ENCODE results near the gene TUBB1.

Gene TUBB1

DNA sequence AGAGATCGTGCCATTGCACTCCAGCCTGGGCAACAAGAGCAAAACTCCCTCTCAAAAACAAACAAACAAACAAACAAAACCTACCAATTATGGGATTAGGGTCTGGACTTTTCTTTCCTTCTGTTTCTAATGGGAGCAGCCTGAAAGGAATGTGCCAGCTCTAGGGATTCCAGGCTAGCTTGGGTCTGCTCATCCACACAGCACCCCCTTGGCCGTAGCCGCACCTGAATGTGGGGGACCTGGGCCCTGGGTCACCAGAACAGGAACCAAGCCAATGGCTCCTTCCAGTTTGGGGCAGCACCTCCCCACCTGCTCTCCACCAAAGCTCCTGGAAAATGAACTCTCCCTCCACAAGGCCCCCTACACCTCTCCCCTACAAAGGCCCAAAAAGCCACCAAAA is 18.9 kb upstream of the TUBB1 start:
- DNase-seq (ENCODE audit: low read depth), result no peak
- TF ChIP-seq, protein P1, sequence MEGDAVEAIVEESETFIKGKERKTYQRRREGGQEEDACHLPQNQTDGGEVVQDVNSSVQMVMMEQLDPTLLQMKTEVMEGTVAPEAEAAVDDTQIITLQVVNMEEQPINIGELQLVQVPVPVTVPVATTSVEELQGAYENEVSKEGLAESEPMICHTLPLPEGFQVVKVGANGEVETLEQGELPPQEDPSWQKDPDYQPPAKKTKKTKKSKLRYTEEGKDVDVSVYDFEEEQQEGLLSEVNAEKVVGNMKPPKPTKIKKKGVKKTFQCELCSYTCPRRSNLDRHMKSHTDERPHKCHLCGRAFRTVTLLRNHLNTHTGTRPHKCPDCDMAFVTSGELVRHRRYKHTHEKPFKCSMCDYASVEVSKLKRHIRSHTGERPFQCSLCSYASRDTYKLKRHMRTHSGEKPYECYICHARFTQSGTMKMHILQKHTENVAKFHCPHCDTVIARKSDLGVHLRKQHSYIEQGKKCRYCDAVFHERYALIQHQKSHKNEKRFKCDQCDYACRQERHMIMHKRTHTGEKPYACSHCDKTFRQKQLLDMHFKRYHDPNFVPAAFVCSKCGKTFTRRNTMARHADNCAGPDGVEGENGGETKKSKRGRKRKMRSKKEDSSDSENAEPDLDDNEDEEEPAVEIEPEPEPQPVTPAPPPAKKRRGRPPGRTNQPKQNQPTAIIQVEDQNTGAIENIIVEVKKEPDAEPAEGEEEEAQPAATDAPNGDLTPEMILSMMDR (IDR thresholded peaks at IDR 0.05; ENCODE audit: low read depth, low read length, missing control alignments), result no peak
- in situ Hi-C loops (cut with HindIII; ENCODE audit: low sequenced_read_pairs), result no loop called here
- no peak overlapping the region for H3K4me3 ChIP-seq (ENCODE audit: low read depth, low read length)

DNA sequence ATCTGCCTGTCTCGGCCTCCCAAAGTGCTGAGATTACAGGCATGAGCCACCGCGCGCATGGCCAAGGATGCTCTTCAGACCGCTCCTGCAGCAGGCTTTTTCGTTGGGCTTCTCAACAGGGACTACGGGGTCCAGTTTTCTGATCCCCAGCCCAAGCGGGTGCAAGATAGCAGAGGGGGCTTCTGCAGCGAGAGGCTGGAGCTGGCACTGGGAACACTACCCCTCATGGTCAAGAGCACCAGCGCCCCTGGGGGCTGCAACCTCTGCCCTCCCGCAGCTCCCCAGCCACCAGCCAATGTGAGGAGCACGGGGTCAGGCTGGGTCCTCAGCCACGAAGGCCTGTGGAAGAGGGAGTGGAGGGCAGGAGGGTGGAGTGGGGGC is 18.2 kb upstream of the TUBB1 start:
- no peak overlapping the region for H3K4me3 ChIP-seq (ENCODE audit: low read depth, low read length)
- TF ChIP-seq, protein P1 (IDR thresholded peaks at IDR 0.05; ENCODE audit: low read depth, low read length, missing control alignments), result no peak
- no peak for DNase-seq (ENCODE audit: low read depth)
- in situ Hi-C loops (cut with HindIII; ENCODE audit: low sequenced_read_pairs), result no loop called here

DNA sequence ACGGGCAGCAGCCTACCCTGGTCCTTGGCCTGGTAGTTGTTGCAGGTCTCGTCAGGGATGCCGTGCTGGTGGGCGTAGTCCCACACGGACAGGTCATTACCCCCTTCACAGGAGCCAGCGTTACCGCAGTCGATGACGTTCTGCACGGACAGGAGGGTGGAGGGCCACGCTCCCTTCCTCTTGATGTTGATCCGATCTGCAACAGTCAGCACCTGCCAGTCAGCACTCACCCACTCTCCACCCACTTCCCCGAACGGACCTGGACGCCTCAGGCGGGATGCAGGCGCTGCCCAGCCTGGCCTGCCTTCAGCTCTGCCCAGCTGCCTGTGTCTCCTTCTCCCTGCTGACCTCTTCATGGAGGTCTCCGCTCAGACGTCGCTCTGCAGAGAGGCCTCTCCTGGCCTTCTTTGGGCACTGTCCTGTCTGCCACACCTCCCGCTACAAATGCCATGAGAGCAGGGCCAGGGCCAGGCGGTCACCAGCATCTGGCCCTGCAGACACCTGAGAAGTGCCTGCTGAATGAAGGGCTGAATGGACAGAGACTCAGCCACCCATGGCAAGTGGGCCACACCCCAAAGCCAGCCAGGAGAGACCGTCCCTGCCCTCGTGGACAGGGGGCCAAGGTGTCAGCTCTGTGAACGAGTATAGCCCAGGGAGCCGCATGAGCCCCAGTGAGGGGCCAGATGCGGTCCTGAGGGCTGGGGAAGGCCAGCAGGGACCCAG is 17.6 kb upstream of the TUBB1 start:
- in situ Hi-C loops (cut with HindIII; ENCODE audit: low sequenced_read_pairs), result no loop called here
- H3K4me3 ChIP-seq (ENCODE audit: low read depth, low read length), result no peak overlapping the region
- no peak for DNase-seq (ENCODE audit: low read depth)
- TF ChIP-seq, protein P1 (IDR thresholded peaks at IDR 0.05; ENCODE audit: low read depth, low read length, missing control alignments), result no peak

DNA sequence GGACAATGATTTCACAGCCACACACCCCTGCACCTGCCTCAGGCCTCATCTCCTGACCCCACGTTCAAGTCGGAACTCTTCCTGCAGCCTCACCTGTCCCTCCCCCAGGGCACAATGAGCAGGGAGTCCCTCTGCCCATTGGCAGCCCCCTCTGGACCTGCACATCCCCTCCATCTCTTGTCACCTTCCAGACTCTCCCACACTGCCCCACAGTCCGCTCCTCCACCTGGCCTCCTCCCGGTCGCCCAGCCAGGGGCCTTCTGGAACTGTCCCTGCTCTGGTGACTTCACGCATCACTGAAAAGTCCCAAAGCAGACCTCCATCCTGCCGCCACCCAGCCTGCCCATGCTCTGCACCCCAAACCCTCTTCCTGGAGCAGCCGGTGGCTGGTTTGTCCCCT is 16.8 kb upstream of the TUBB1 start:
- in situ Hi-C loops (cut with HindIII; ENCODE audit: low sequenced_read_pairs), result no loop called here
- TF ChIP-seq, protein P1 (IDR thresholded peaks at IDR 0.05; ENCODE audit: low read depth, low read length, missing control alignments), result no peak
- DNase-seq (ENCODE audit: low read depth), result no peak
- no peak overlapping the region for H3K4me3 ChIP-seq (ENCODE audit: low read depth, low read length)

DNA sequence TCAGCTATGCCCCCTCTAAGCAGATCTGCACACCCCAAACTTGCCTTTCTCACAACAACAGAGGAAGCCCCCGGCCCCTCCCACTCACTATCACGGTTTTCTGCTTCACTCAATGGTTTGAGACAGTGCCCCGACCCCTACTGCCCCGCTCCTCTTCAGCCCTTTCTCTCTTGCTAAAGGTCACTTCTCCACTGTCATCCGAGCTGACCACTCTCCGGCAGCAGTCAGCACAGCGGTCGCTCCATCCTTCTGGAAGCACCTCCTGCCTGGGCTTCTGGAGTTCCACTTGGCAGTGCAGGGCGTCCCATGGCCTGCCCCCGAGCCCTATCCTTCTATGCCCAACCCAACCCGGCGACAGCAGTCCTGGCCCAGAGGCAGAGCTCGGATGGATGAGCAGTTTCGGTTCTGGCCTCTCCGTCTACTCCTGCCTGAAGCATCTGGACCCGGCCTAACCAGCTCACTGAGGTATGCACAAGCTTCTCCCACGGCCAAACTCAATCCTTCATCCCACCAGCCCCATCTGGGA is 16.3 kb upstream of the TUBB1 start:
- DNase-seq (ENCODE audit: low read depth), result no peak

DNA sequence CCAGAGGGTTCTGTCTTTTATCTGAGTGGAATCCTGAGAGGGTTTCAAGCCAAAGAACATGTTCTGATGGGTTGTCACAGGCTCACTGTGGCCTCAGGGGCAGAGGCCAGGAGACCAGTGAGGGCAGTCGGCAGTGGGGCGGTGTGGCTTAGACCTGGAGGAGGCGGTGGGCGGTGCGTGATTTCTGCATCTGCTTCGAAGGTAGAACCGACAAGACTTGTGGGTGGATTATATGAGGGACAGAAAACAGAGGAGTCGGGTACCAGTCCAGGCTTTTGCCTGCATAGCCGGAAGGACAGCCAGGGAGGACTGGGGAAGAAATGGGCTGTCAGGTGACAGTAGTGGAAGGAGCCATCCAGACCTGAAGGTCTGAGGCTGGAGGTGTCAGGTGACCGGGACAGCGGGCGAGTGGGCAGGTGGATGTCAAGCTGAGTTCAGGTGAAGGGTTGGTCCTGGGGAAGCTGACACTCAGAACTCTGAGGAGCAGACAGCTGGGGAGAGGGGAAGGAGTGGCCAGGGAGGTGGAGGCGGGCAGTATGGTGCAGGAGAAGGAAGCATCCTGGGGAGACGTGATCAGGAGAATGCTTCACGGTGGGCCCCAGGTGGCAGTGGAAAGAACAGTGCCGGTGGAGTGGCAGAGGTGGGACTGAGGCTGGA is 15.3 kb upstream of the TUBB1 start:
- no peak overlapping the region for H3K4me3 ChIP-seq (ENCODE audit: low read depth, low read length)
- in situ Hi-C loops (cut with HindIII; ENCODE audit: low sequenced_read_pairs), result no loop called here
- no peak for DNase-seq (ENCODE audit: low read depth)
- TF ChIP-seq, protein P1 (IDR thresholded peaks at IDR 0.05; ENCODE audit: low read depth, low read length, missing control alignments), result no peak

More for the DNA sequence above, 16.3 kb upstream of the TUBB1 start:
- TF ChIP-seq, protein P1 (IDR thresholded peaks at IDR 0.05; ENCODE audit: low read depth, low read length, missing control alignments), result no peak
- in situ Hi-C loops (cut with HindIII; ENCODE audit: low sequenced_read_pairs), result no loop called here
- no peak overlapping the region for H3K4me3 ChIP-seq (ENCODE audit: low read depth, low read length)
